LNCaP clone FGC (cell line): ENCODE data around the gene ZNF80.
"Not testable (repeated sequence)": the region's sequence is repeated elsewhere in the genome, so short reads cannot be mapped to it uniquely, and the experiment has no call there.

Experiments
- DNase-seq: peaks from one replicate; pipeline ENCODE4 v3.0.0-alpha.2; 2011; ENCODE audit warnings: low read depth
- H3K4me3 ChIP-seq: 2 replicates; pipeline ENCODE4 v1.5.1; 2011; ENCODE audit warnings: mild to moderate bottlenecking, low read depth, low read length, control low read depth
- CTCF ChIP-seq: IDR thresholded peaks from 2 replicates; pipeline ENCODE4 v1.5.1; 2012; ENCODE audit warnings: mild to moderate bottlenecking; ENCODE audit not compliant: control insufficient read depth, insufficient read depth; ENCODE audit errors: extremely low read depth

ZNF80 gene

GRCh38 chr3:114260152-114260551 lies 22.8 kb upstream of the ZNF80 start:
- H3K4me3 ChIP-seq: no peak overlapping the region
- no peak for TF ChIP-seq CTCF
- DNase-seq: no peak

GRCh38 chr3:114259566-114259965 lies 22.2 kb upstream of the ZNF80 start:
- H3K4me3 ChIP-seq: no peak overlapping the region
- TF ChIP-seq CTCF: no peak
- DNase-seq: no peak

GRCh38 chr3:114253505-114253904 lies 16.1 kb upstream of the ZNF80 start:
- TF ChIP-seq CTCF: no peak
- DNase-seq: no peak
- H3K4me3 ChIP-seq: no peak overlapping the region

GRCh38 chr3:114252954-114253353 lies 15.6 kb upstream of the ZNF80 start:
- TF ChIP-seq CTCF: no peak
- DNase-seq: no peak

GRCh38 chr3:114242947-114243346 lies 5.6 kb upstream of the ZNF80 start:
- no peak for TF ChIP-seq CTCF
- H3K4me3 ChIP-seq: no peak overlapping the region
- no peak for DNase-seq

More at GRCh38 chr3:114252954-114253353, 15.6 kb upstream of the ZNF80 start:
- no peak overlapping the region for H3K4me3 ChIP-seq

- no peak overlapping the region for H3K4me3 ChIP-seq
- no peak for TF ChIP-seq CTCF
- no peak for DNase-seq
These were observed 3.9 kb upstream of the ZNF80 start for GRCh38 chr3:114241262-114241661.

- H3K4me3 ChIP-seq: not testable (repeated sequence)
These were observed 888 bp upstream of the ZNF80 start for GRCh38 chr3:114238146-114238785.

More at GRCh38 chr3:114238146-114238785, 888 bp upstream of the ZNF80 start:
- DNase-seq: not testable (repeated sequence)
